SK-N-SH (cell line): Measurements from ENCODE around the gene PROC. TPM values are rescaled to one million over a fixed set of nuclear protein-coding genes. Genes with fewer than 3 reads are reported as not detected.

Source experiments
- CTCF ChIA-PET: fragments of 300-600, 350-600 bp; formaldehyde crosslinking; extraction: SDS; loops from one replicate; lab custom pipeline; 2021; lab: Yijun Ruan, JAX
- POLR2A ChIA-PET: fragments of 350-600 bp; sonication (Branson Sonifier 250); formaldehyde crosslinking; extraction: SDS; loops from one replicate; lab custom pipeline; 2020; ENCODE audit warnings: antibody characterized with exemption, inconsistent platforms; lab: Yijun Ruan, JAX
- DNase-seq: peaks from one replicate; pipeline ENCODE4 v3.0.0; 2012
- H2AFZ ChIP-seq: fragments of 200-600 bp; sonication (generic); 2 replicates; pipeline ENCODE4 v1.8.1; 2016; ENCODE audit warnings: antibody characterized with exemption, mild to moderate bottlenecking, low read depth
- H3F3A ChIP-seq: fragments of 200-600 bp; sonication (generic); replicated peaks from 2 replicates; pipeline ENCODE3; 2016; ENCODE audit warnings: antibody characterized with exemption, mild to moderate bottlenecking; ENCODE audit not compliant: insufficient read depth
- H3K27ac ChIP-seq, 2 experiments: fragments of 200-500 bp in 1 of 2; fragments of 200-600 bp in 1 of 2; sonication (Bioruptor generic) in 1 of 2; sonication (generic), shearing (Covaris generic) in 1 of 2; 2 replicates each; pipeline versions ENCODE4 v1.5.1 to v1.6.1; 2014 to 2016; ENCODE audit warnings: low read depth in 2 of 2, inconsistent platforms in 1 of 2, low read length in 1 of 2, mild to moderate bottlenecking in 1 of 2, mixed read lengths in 1 of 2
- H3K27me3 ChIP-seq: fragments of 200-600 bp; sonication (generic), shearing (Covaris generic); 2 replicates; pipeline ENCODE4 v1.6.1; 2016; ENCODE audit warnings: mixed run types; ENCODE audit not compliant: insufficient read depth
- H3K36me3 ChIP-seq, 2 experiments: fragments of 200-500 bp in 1 of 2; fragments of 200-600 bp in 1 of 2; sonication (Bioruptor generic) in 1 of 2; sonication (generic) in 1 of 2; replicated peaks in 1 of 2; 2 replicates each; pipeline versions ENCODE3 to v1.5.1; 2014 to 2016; ENCODE audit warnings: low read length in 1 of 2, mild to moderate bottlenecking in 1 of 2; ENCODE audit not compliant: insufficient read depth in 2 of 2, control insufficient read depth in 1 of 2
- H3K4me1 ChIP-seq, 2 experiments: fragments of 200-500 bp in 1 of 2; fragments of 200-600 bp in 1 of 2; sonication (Bioruptor generic) in 1 of 2; sonication (generic), shearing (Covaris generic) in 1 of 2; 2 replicates each; pipeline versions ENCODE4 v1.5.1 to v1.6.1; 2014 to 2016; ENCODE audit warnings: low read depth in 1 of 2, low read length in 1 of 2, mixed run types in 1 of 2; ENCODE audit not compliant: insufficient read depth in 2 of 2, control insufficient read depth in 1 of 2
- H3K4me2 ChIP-seq: fragments of 200-600 bp; sonication (generic), shearing (Covaris generic); 2 replicates; pipeline ENCODE4 v1.6.1; 2017; ENCODE audit warnings: mixed run types
- H3K4me3 ChIP-seq, 2 experiments: fragments of 200-500 bp in 1 of 2; fragments of 200-600 bp in 1 of 2; sonication (Bioruptor generic) in 1 of 2; sonication (generic), shearing (Covaris generic) in 1 of 2; 2 replicates each; pipeline versions ENCODE4 v1.5.1 to v1.8.1; 2014 to 2016; ENCODE audit warnings: low read depth in 2 of 2, inconsistent platforms in 1 of 2, low read length in 1 of 2, mild to moderate bottlenecking in 1 of 2, mixed read lengths in 1 of 2, moderate library complexity in 1 of 2
- H3K79me2 ChIP-seq: fragments of 200-600 bp; sonication (generic); 2 replicates; pipeline ENCODE4 v1.8.1; 2017; ENCODE audit warnings: mild to moderate bottlenecking; ENCODE audit not compliant: insufficient read depth
- H3K9ac ChIP-seq: fragments of 200-600 bp; sonication (generic); 2 replicates; pipeline ENCODE4 v1.6.1; 2017; ENCODE audit warnings: mixed run types
- H3K9me2 ChIP-seq: fragments of 200-600 bp; sonication (generic); 2 replicates; pipeline ENCODE4 v1.6.1; 2017; ENCODE audit warnings: mixed run types
- H3K9me3 ChIP-seq: fragments of 200-600 bp; sonication (generic); 2 replicates; pipeline ENCODE4 v1.6.1; 2017; ENCODE audit warnings: mixed run types, mild to moderate bottlenecking, moderate library complexity
- H4K20me1 ChIP-seq: fragments of 200-600 bp; sonication (generic); 2 replicates; pipeline ENCODE4 v1.6.1; 2017; ENCODE audit warnings: mild to moderate bottlenecking, mixed run types; ENCODE audit not compliant: insufficient read depth
- CHD2 ChIP-seq: fragments of 150-350 bp; IDR thresholded peaks from 2 replicates; pipeline ENCODE4 v1.6.1; 2018; ENCODE audit warnings: low read length; ENCODE audit not compliant: partially characterized antibody
- EP300 ChIP-seq, 2 experiments: IDR thresholded peaks; 2 replicates each; pipeline versions ENCODE4 v1.4.0 to v1.6.1; 2012; ENCODE audit warnings: borderline replicate concordance in 1 of 2, low read depth in 1 of 2, low read length in 1 of 2
- EZH2phosphoT487 ChIP-seq: fragments of 200-600 bp; sonication (generic); IDR thresholded peaks from 2 replicates; pipeline ENCODE4 v1.6.1; 2017; ENCODE audit warnings: low read depth, mixed run types, mild to moderate bottlenecking, antibody characterized with exemption, moderate library complexity, borderline replicate concordance
- GATA2 ChIP-seq: sonication (generic); formaldehyde crosslinking; IDR thresholded peaks from 2 replicates; pipeline ENCODE4 v1.5.0; 2020; ENCODE audit warnings: mild to moderate bottlenecking, missing genetic modification reagents
- MEF2A ChIP-seq: IDR thresholded peaks from 2 replicates; pipeline ENCODE4 v1.4.0; 2012; ENCODE audit warnings: low read depth, borderline replicate concordance
- NFIC ChIP-seq: IDR thresholded peaks from 2 replicates; pipeline ENCODE4 v1.4.0; 2012; ENCODE audit warnings: borderline replicate concordance
- POLR2AphosphoS5 ChIP-seq: IDR thresholded peaks from 2 replicates; pipeline ENCODE4 v1.6.1; 2012; ENCODE audit warnings: low read depth, low read length
- RFX5 ChIP-seq: IDR thresholded peaks from 2 replicates; pipeline ENCODE4 v1.6.1; 2012; ENCODE audit warnings: mild to moderate bottlenecking, improper control_type of control experiment, low read length
- RXRA ChIP-seq: IDR thresholded peaks from 2 replicates; pipeline ENCODE4 v1.4.0; 2012; ENCODE audit warnings: low read depth, mild to moderate bottlenecking, borderline replicate concordance
- SIN3A ChIP-seq: IDR thresholded peaks from 2 replicates; pipeline ENCODE4 v1.6.1; 2012; ENCODE audit warnings: low read depth, mild to moderate bottlenecking, low read length, moderate library complexity, borderline replicate concordance
- TAF1 ChIP-seq: IDR thresholded peaks from 2 replicates; pipeline ENCODE4 v1.6.1; 2012; ENCODE audit warnings: low read depth, mild to moderate bottlenecking, low read length, moderate library complexity, borderline replicate concordance
- TCF12 ChIP-seq: IDR thresholded peaks from 2 replicates; pipeline ENCODE4 v1.4.0; 2012
- TEAD4 ChIP-seq: IDR thresholded peaks from 2 replicates; pipeline ENCODE4 v1.4.0; 2012; ENCODE audit warnings: mild to moderate bottlenecking, borderline replicate concordance; ENCODE audit not compliant: insufficient read depth
- YY1 ChIP-seq: IDR thresholded peaks from 2 replicates; pipeline ENCODE4 v1.4.0; 2012; ENCODE audit warnings: low read depth, mild to moderate bottlenecking
- WGBS: methylation state at CpG from one replicate; pipeline ENCODE4 v1.1.6; 2017; ENCODE audit warnings: low lambda C conversion rate; 5-methylcytosine and 5-hydroxymethylcytosine counted together
- polyA plus RNA-seq, 3 experiments: library from polyadenylated mRNA; depleted of rRNA; stranded (reverse); fragments of >200 nt; gene quantifications; 2 replicates each; pipeline ENCODE4 v1.2.3, GENCODE V29; 2012
- TF ChIP-seq, protein P1 (sequence below): fragments of 150-350 bp; IDR thresholded peaks from 2 replicates; pipeline ENCODE4 v1.6.1; 2017; ENCODE audit warnings: antibody characterized with exemption, low read length, low read depth, borderline replicate concordance
- TF ChIP-seq, protein P2 (sequence below): fragments of 150-350 bp; IDR thresholded peaks from 2 replicates; pipeline ENCODE4 v1.6.1; 2016; ENCODE audit warnings: mild to moderate bottlenecking, low read depth, low read length
- TF ChIP-seq, protein P3 (sequence below): IDR thresholded peaks from 2 replicates; pipeline ENCODE4; 2012
- TF ChIP-seq, protein P4 (sequence below): IDR thresholded peaks from 2 replicates; pipeline ENCODE4 v1.4.0; 2012; ENCODE audit warnings: low read depth, borderline replicate concordance

The PROC gene
- polyA plus RNA-seq, 1 of the 3 experiments (the other 2 are of a cell fraction) = 0.10 TPM

DNA sequence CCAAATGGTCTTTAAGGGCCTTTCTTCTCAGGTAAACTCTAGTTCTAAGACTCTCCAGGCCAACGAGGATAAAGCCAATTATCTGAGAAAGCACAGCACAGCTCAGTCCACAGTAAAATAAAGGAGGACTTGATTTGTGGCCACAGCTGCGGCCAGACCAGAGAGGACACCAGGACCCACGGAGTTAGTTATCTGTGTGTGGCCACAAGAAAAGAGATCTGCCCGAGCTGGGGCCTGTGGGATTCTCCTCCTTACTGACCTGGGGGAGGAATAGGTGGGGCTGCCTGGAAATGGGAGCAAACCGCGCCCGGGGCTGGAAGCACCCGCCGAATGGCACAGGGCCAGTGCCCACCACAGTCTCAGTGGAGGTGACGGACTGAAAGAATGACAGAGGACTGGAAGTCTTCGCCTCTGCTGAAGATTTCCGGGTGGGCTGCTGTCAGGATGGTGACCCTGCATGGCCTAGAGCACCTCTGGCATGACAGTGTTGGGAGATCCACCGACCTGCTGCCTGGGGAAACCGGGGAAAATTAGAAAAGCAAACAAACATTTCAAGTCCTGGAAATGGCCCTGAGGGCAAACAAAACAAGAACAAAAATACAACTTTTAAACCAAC is 13.3 kb downstream of the PROC start:
- Histone ChIP-seq H3K9me3 (no peaks in the 10 kb centered on the region), H3K36me3 (no peaks in the 10 kb centered on the region), H3K27ac (no peak overlapping the region), H3K79me2 (no peaks in the 10 kb centered on the region), H4K20me1 (no peaks in the 10 kb centered on the region), H3K4me1 (no peaks in the 10 kb centered on the region; a peak in 1 of 4 replicates), H3K4me2 (no peak overlapping the region), H3F3A (no peaks in the 10 kb centered on the region), H3K27me3 (no peaks in the 10 kb centered on the region), H3K4me3 (no peak overlapping the region), H2AFZ (no peak overlapping the region), H3K9ac (no peak overlapping the region), H3K9me2 (no peaks in the 10 kb centered on the region)
- 70% methylated on average over 13 of the region's 14 CpGs for WGBS
- DNase-seq = no peak
- ChIA-PET CTCF (interaction anchor here (1.4 kb wide), 1 partner anchor 16 kb away, joined by 4 read pairs; no protein-coding TSS in a partner anchor), POLR2A (no interaction called here)
- TF ChIP-seq TAF1 = no peak
- TF ChIP-seq TCF12 = no peak
- TF ChIP-seq RFX5 = no peak
- TF ChIP-seq TEAD4 = no peak
- no peak for TF ChIP-seq EP300 (IDR thresholded peaks at IDR 0.05; ENCODE audit: borderline replicate concordance in 1 of 2, low read depth in 1 of 2, low read length in 1 of 2)
- TF ChIP-seq YY1 = no peak
- no peak for TF ChIP-seq POLR2AphosphoS5
- TF ChIP-seq, protein P1, sequence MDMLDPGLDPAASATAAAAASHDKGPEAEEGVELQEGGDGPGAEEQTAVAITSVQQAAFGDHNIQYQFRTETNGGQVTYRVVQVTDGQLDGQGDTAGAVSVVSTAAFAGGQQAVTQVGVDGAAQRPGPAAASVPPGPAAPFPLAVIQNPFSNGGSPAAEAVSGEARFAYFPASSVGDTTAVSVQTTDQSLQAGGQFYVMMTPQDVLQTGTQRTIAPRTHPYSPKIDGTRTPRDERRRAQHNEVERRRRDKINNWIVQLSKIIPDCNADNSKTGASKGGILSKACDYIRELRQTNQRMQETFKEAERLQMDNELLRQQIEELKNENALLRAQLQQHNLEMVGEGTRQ = no peak
- TF ChIP-seq SIN3A = no peak
- no peak for TF ChIP-seq NFIC
- TF ChIP-seq RXRA = no peak
- TF ChIP-seq GATA2 = no peak
- TF ChIP-seq MEF2A = no peak
- TF ChIP-seq, protein P2, sequence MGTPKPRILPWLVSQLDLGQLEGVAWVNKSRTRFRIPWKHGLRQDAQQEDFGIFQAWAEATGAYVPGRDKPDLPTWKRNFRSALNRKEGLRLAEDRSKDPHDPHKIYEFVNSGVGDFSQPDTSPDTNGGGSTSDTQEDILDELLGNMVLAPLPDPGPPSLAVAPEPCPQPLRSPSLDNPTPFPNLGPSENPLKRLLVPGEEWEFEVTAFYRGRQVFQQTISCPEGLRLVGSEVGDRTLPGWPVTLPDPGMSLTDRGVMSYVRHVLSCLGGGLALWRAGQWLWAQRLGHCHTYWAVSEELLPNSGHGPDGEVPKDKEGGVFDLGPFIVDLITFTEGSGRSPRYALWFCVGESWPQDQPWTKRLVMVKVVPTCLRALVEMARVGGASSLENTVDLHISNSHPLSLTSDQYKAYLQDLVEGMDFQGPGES = no peak
- TF ChIP-seq CHD2 = no peak
- TF ChIP-seq EZH2phosphoT487 = no peak
- TF ChIP-seq, protein P3, sequence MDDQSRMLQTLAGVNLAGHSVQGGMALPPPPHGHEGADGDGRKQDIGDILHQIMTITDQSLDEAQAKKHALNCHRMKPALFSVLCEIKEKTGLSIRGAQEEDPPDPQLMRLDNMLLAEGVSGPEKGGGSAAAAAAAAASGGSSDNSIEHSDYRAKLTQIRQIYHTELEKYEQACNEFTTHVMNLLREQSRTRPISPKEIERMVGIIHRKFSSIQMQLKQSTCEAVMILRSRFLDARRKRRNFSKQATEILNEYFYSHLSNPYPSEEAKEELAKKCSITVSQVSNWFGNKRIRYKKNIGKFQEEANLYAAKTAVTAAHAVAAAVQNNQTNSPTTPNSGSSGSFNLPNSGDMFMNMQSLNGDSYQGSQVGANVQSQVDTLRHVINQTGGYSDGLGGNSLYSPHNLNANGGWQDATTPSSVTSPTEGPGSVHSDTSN = no peak
- TF ChIP-seq, protein P4, sequence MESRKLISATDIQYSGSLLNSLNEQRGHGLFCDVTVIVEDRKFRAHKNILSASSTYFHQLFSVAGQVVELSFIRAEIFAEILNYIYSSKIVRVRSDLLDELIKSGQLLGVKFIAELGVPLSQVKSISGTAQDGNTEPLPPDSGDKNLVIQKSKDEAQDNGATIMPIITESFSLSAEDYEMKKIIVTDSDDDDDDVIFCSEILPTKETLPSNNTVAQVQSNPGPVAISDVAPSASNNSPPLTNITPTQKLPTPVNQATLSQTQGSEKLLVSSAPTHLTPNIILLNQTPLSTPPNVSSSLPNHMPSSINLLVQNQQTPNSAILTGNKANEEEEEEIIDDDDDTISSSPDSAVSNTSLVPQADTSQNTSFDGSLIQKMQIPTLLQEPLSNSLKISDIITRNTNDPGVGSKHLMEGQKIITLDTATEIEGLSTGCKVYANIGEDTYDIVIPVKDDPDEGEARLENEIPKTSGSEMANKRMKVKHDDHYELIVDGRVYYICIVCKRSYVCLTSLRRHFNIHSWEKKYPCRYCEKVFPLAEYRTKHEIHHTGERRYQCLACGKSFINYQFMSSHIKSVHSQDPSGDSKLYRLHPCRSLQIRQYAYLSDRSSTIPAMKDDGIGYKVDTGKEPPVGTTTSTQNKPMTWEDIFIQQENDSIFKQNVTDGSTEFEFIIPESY = no peak
